Hepatocyte (in vitro differentiated cells): ENCODE results near the gene SPECC1.

Experiments used
- CTCF ChIP-seq: fragments of 200-600 bp; sonication (generic); IDR thresholded peaks from 2 replicates; pipeline ENCODE4 v1.5.1; 2016; ENCODE audit warnings: antibody characterized with exemption, mild to moderate bottlenecking; ENCODE audit not compliant: poor library complexity
- EZH2 ChIP-seq: fragments of 200-600 bp; sonication (generic); IDR thresholded peaks from 2 replicates; pipeline ENCODE4 v1.6.1; 2016; ENCODE audit warnings: antibody characterized with exemption, mild to moderate bottlenecking, borderline replicate concordance
- EZH2phosphoT487 ChIP-seq: fragments of 200-600 bp; sonication (generic); IDR thresholded peaks from one replicate; pipeline ENCODE4 v1.6.1; 2018; ENCODE audit warnings: antibody characterized with exemption, mild to moderate bottlenecking, low read depth, moderate library complexity; ENCODE audit not compliant: unreplicated experiment, severe bottlenecking

- TF ChIP-seq CTCF = no peak
- TF ChIP-seq EZH2 = no peak
- TF ChIP-seq EZH2phosphoT487 = no peak
These were observed 194.7 kb downstream of the SPECC1 start for GRCh38 chr17:20203761-20204263.
